ENCODE data around the gene WNT7B. TPM values are rescaled to one million over a fixed set of nuclear protein-coding genes. Genes with fewer than 3 reads are reported as not detected.
A peak's percentile ranks its signal among the peaks of the same experiment; 100 is the strongest.

WNT7B gene
- polyA plus RNA-seq, 2 donors, result 6.6 to 6.8 TPM

GRCh38 chr22:45934659-45935341 is 42.2 kb downstream of the WNT7B start:
- H3K36me3 ChIP-seq (ENCODE audit: control insufficient read depth in 2 of 2, insufficient read depth in 2 of 2, low read length in 1 of 2), result peaks cover 0 to 4% of the 10 kb centered on the region in 2 donors
- peaks cover 0 to 3% of the 10 kb centered on the region in 2 donors for H3K9me3 ChIP-seq (ENCODE audit: control insufficient read depth in 2 of 2, insufficient read depth in 1 of 2, low read depth in 1 of 2, low read length in 1 of 2)
- peak overlapping the region; percentile 13 to 18 for H3K4me3 ChIP-seq (ENCODE audit: low read depth in 1 of 2, low read length in 2 of 2)
- 19 to 24% methylated on average over 27 of the region's 27 CpGs for WGBS, 2 donors
- peaks cover 8 to 17% of the 10 kb centered on the region in 2 donors for H3K4me1 ChIP-seq (ENCODE audit: control insufficient read depth in 2 of 2, insufficient read depth in 2 of 2, low read length in 1 of 2)
- no peaks in the 10 kb centered on the region for H3K27me3 ChIP-seq (ENCODE audit: control insufficient read depth in 1 of 2, insufficient read depth in 2 of 2, low read length in 2 of 2)
- peak overlapping the region; percentile 76 to 77 for H3K27ac ChIP-seq (ENCODE audit: low read depth in 2 of 2, low read length in 1 of 2)

GRCh38 chr22:45934168-45934564 is 42.8 kb downstream of the WNT7B start:
- 69 to 79% methylated on average over 6 of the region's 6 CpGs for WGBS, 2 donors
- Histone ChIP-seq H3K36me3 (ENCODE audit: control insufficient read depth in 2 of 2, insufficient read depth in 2 of 2, low read length in 1 of 2) (peaks cover 0 to 4% of the 10 kb centered on the region in 2 donors), H3K4me1 (ENCODE audit: control insufficient read depth in 2 of 2, insufficient read depth in 2 of 2, low read length in 1 of 2) (peaks cover 8 to 17% of the 10 kb centered on the region in 2 donors), H3K27me3 (ENCODE audit: control insufficient read depth in 1 of 2, insufficient read depth in 2 of 2, low read length in 2 of 2) (no peaks in the 10 kb centered on the region), H3K27ac (ENCODE audit: low read depth in 2 of 2, low read length in 1 of 2) (no peak overlapping the region), H3K4me3 (ENCODE audit: low read depth in 1 of 2, low read length in 2 of 2) (no peak overlapping the region), H3K9me3 (ENCODE audit: control insufficient read depth in 2 of 2, insufficient read depth in 1 of 2, low read depth in 1 of 2, low read length in 1 of 2) (peaks cover 0 to 3% of the 10 kb centered on the region in 2 donors)

GRCh38 chr22:45933506-45934167 is 43.3 kb downstream of the WNT7B start:
- H3K4me1 ChIP-seq (ENCODE audit: control insufficient read depth in 2 of 2, insufficient read depth in 2 of 2, low read length in 1 of 2), result peaks cover 8 to 17% of the 10 kb centered on the region in 2 donors
- H3K9me3 ChIP-seq (ENCODE audit: control insufficient read depth in 2 of 2, insufficient read depth in 1 of 2, low read depth in 1 of 2, low read length in 1 of 2), result no peaks in the 10 kb centered on the region
- 83 to 86% methylated on average over 18 of the region's 18 CpGs for whole genome bisulfite sequencing, 2 donors
- H3K27ac ChIP-seq (ENCODE audit: low read depth in 2 of 2, low read length in 1 of 2), result no peak overlapping the region
- no peak overlapping the region for H3K4me3 ChIP-seq (ENCODE audit: low read depth in 1 of 2, low read length in 2 of 2)
- peaks cover 0 to 4% of the 10 kb centered on the region in 2 donors for H3K36me3 ChIP-seq (ENCODE audit: control insufficient read depth in 2 of 2, insufficient read depth in 2 of 2, low read length in 1 of 2)
- H3K27me3 ChIP-seq (ENCODE audit: control insufficient read depth in 1 of 2, insufficient read depth in 2 of 2, low read length in 2 of 2), result no peaks in the 10 kb centered on the region

- Histone ChIP-seq H3K4me3 (ENCODE audit: low read depth in 1 of 2, low read length in 2 of 2) (no peak overlapping the region), H3K9me3 (ENCODE audit: control insufficient read depth in 2 of 2, insufficient read depth in 1 of 2, low read depth in 1 of 2, low read length in 1 of 2) (no peaks in the 10 kb centered on the region), H3K4me1 (ENCODE audit: control insufficient read depth in 2 of 2, insufficient read depth in 2 of 2, low read length in 1 of 2) (peaks cover 8 to 15% of the 10 kb centered on the region in 2 donors), H3K27ac (ENCODE audit: low read depth in 2 of 2, low read length in 1 of 2) (no peak overlapping the region), H3K27me3 (ENCODE audit: control insufficient read depth in 1 of 2, insufficient read depth in 2 of 2, low read length in 2 of 2) (no peaks in the 10 kb centered on the region), H3K36me3 (ENCODE audit: control insufficient read depth in 2 of 2, insufficient read depth in 2 of 2, low read length in 1 of 2) (peaks cover 0 to 4% of the 10 kb centered on the region in 2 donors)
- WGBS, 2 donors, result 74 to 82% methylated on average over 6 of the region's 6 CpGs
These were observed 44.9 kb downstream of the WNT7B start for GRCh38 chr22:45932071-45932470.

GRCh38 chr22:45931042-45931441 is 45.9 kb downstream of the WNT7B start:
- peaks cover 0 to 4% of the 10 kb centered on the region in 2 donors for H3K36me3 ChIP-seq (ENCODE audit: control insufficient read depth in 2 of 2, insufficient read depth in 2 of 2, low read length in 1 of 2)
- no peak overlapping the region for H3K27ac ChIP-seq (ENCODE audit: low read depth in 2 of 2, low read length in 1 of 2)
- peaks cover 8 to 15% of the 10 kb centered on the region in 2 donors for H3K4me1 ChIP-seq (ENCODE audit: control insufficient read depth in 2 of 2, insufficient read depth in 2 of 2, low read length in 1 of 2)
- H3K27me3 ChIP-seq (ENCODE audit: control insufficient read depth in 1 of 2, insufficient read depth in 2 of 2, low read length in 2 of 2), result no peaks in the 10 kb centered on the region
- H3K4me3 ChIP-seq (ENCODE audit: low read depth in 1 of 2, low read length in 2 of 2), result no peak overlapping the region
- no peaks in the 10 kb centered on the region for H3K9me3 ChIP-seq (ENCODE audit: control insufficient read depth in 2 of 2, insufficient read depth in 1 of 2, low read depth in 1 of 2, low read length in 1 of 2)
- WGBS, 2 donors, result 82 to 84% methylated on average over 38 of the region's 38 CpGs

GRCh38 chr22:45930324-45930723 is 46.6 kb downstream of the WNT7B start:
- Histone ChIP-seq H3K27ac (ENCODE audit: low read depth in 2 of 2, low read length in 1 of 2) (no peak overlapping the region), H3K9me3 (ENCODE audit: control insufficient read depth in 2 of 2, insufficient read depth in 1 of 2, low read depth in 1 of 2, low read length in 1 of 2) (no peaks in the 10 kb centered on the region), H3K36me3 (ENCODE audit: control insufficient read depth in 2 of 2, insufficient read depth in 2 of 2, low read length in 1 of 2) (peaks cover 0 to 4% of the 10 kb centered on the region in 2 donors), H3K27me3 (ENCODE audit: control insufficient read depth in 1 of 2, insufficient read depth in 2 of 2, low read length in 2 of 2) (no peaks in the 10 kb centered on the region), H3K4me1 (ENCODE audit: control insufficient read depth in 2 of 2, insufficient read depth in 2 of 2, low read length in 1 of 2) (peaks cover 8 to 14% of the 10 kb centered on the region in 2 donors), H3K4me3 (ENCODE audit: low read depth in 1 of 2, low read length in 2 of 2) (no peak overlapping the region)
- 68 to 78% methylated on average over 14 of the region's 14 CpGs for WGBS, 2 donors

DNA sequence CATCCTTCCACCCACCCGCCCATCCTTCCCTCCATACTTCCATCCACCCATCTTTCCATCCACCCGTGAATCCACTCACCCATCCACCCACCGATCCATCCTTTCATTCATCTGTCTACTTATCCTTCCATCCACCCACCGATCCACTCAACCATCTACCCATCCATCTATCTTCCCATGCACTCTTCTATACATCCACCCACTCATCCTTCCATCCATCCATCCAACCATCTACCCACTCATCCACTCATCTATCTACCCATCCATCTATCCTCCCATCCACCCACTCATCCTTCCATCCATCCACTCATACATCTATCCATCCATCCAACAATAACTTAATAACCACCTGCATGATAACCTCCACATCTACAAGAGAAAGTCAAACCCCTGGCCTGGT is 47.3 kb downstream of the WNT7B start:
- peaks cover 7 to 8% of the 10 kb centered on the region in 2 donors for H3K4me1 ChIP-seq (ENCODE audit: control insufficient read depth in 2 of 2, insufficient read depth in 2 of 2, low read length in 1 of 2)
- no peaks in the 10 kb centered on the region for H3K27me3 ChIP-seq (ENCODE audit: control insufficient read depth in 1 of 2, insufficient read depth in 2 of 2, low read length in 2 of 2)
- WGBS, 2 donors, result 95 to 96% methylated on average over 4 of the region's 4 CpGs
- no peak overlapping the region for H3K27ac ChIP-seq (ENCODE audit: low read depth in 2 of 2, low read length in 1 of 2)
- no peaks in the 10 kb centered on the region for H3K9me3 ChIP-seq (ENCODE audit: control insufficient read depth in 2 of 2, insufficient read depth in 1 of 2, low read depth in 1 of 2, low read length in 1 of 2)
- H3K4me3 ChIP-seq (ENCODE audit: low read depth in 1 of 2, low read length in 2 of 2), result no peak overlapping the region
- peaks cover 0 to 4% of the 10 kb centered on the region in 2 donors for H3K36me3 ChIP-seq (ENCODE audit: control insufficient read depth in 2 of 2, insufficient read depth in 2 of 2, low read length in 1 of 2)

DNA sequence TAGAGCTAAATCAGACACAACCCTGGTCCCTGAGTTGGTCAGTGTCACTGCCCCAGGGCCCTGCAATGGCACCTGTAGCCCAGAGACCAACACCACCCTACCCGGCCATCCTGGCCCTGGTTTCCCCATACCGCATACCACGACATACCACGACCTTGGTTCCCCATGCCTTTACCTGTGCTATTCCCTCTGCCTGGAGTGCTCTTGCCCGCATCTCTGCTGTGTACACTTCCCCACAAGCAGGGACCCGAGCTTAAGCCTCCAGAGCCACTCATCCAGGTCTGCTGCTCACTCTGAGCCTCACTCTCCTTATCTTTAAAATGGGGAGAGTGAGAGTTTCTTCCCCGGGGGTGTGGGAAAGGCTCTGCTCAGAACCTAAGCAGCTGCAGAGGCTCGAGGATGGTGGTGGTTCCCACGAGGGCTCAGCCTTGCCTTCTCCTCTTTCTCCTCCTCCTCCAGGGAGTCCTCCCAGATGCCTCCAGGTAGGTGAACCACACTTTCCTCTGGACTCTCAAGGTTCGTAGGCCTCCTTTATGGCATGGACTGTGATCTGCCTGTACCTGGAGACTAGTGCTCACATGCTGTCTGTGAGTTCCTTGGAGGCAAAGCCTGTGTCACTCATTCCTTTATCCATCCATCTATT is 48.1 kb downstream of the WNT7B start:
- Histone ChIP-seq H3K9me3 (ENCODE audit: control insufficient read depth in 2 of 2, insufficient read depth in 1 of 2, low read depth in 1 of 2, low read length in 1 of 2) (no peaks in the 10 kb centered on the region), H3K27ac (ENCODE audit: low read depth in 2 of 2, low read length in 1 of 2) (no peak overlapping the region), H3K36me3 (ENCODE audit: control insufficient read depth in 2 of 2, insufficient read depth in 2 of 2, low read length in 1 of 2) (peaks cover 0 to 4% of the 10 kb centered on the region in 2 donors), H3K4me1 (ENCODE audit: control insufficient read depth in 2 of 2, insufficient read depth in 2 of 2, low read length in 1 of 2) (peaks cover 1 to 2% of the 10 kb centered on the region in 2 donors), H3K4me3 (ENCODE audit: low read depth in 1 of 2, low read length in 2 of 2) (no peak overlapping the region), H3K27me3 (ENCODE audit: control insufficient read depth in 1 of 2, insufficient read depth in 2 of 2, low read length in 2 of 2) (no peaks in the 10 kb centered on the region)
- WGBS, 2 donors, result 78 to 81% methylated on average over 10 of the region's 10 CpGs

GRCh38 chr22:45927059-45927458 is 49.9 kb downstream of the WNT7B start:
- Histone ChIP-seq H3K27ac (ENCODE audit: low read depth in 2 of 2, low read length in 1 of 2) (no peak overlapping the region), H3K9me3 (ENCODE audit: control insufficient read depth in 2 of 2, insufficient read depth in 1 of 2, low read depth in 1 of 2, low read length in 1 of 2) (no peaks in the 10 kb centered on the region), H3K27me3 (ENCODE audit: control insufficient read depth in 1 of 2, insufficient read depth in 2 of 2, low read length in 2 of 2) (no peaks in the 10 kb centered on the region), H3K36me3 (ENCODE audit: control insufficient read depth in 2 of 2, insufficient read depth in 2 of 2, low read length in 1 of 2) (peaks cover 0 to 4% of the 10 kb centered on the region in 2 donors), H3K4me1 (ENCODE audit: control insufficient read depth in 2 of 2, insufficient read depth in 2 of 2, low read length in 1 of 2) (no peaks in the 10 kb centered on the region), H3K4me3 (ENCODE audit: low read depth in 1 of 2, low read length in 2 of 2) (no peak overlapping the region)
- WGBS, 2 donors, result 79 to 88% methylated on average over 8 to 9 of the region's 9 CpGs

Measured in esophagus (tissue), 2 donors.